ENCODE results near the gene RPS6KA2. TPM values are rescaled to one million over a fixed set of nuclear protein-coding genes. Genes with fewer than 3 reads are reported as not detected.
"Not testable (repeated sequence)": the region's sequence is repeated elsewhere in the genome, so short reads cannot be mapped to it uniquely, and the experiment has no call there.

The RPS6KA2 gene
- total and polyA plus RNA-seq, 8 donors, result 7.9 to 95.4 (median 22.9) TPM

GRCh38 chr6:166364456-166364855 lies 262.6 kb downstream of the RPS6KA2 start:
- H3K4me1 ChIP-seq, result no peaks in the 10 kb centered on the region
- no peak overlapping the region for H3K4me3 ChIP-seq
- H3K27me3 ChIP-seq, result no peaks in the 10 kb centered on the region
- DNase-seq (no peak), ATAC-seq (no peak), FAIRE-seq (no peak)
- no peaks in the 10 kb centered on the region for H3K9me3 ChIP-seq
- H3K27ac ChIP-seq, result no peak overlapping the region
- TF ChIP-seq CTCF (IDR thresholded peaks at IDR 0.05), result no peak
- intact Hi-C loops (cut with DNase I), result no loop called here
- peaks cover 4 to 19% (median 10%) of the 10 kb centered on the region in 3 donors for H3K36me3 ChIP-seq
- 88 to 93% methylated on average over 7 of the region's 7 CpGs for WGBS, 2 donors

- not testable (repeated sequence) for DNase-seq
These were observed 264.6 kb downstream of the RPS6KA2 start for GRCh38 chr6:166362427-166362826.

GRCh38 chr6:166361077-166361429 lies 266.0 kb downstream of the RPS6KA2 start:
- intact Hi-C loops (cut with DNase I), result no loop called here
- ATAC-seq, result peak in 2 of 4 donors; percentile 12 to 62
- no peak for FAIRE-seq
- no peak for TF ChIP-seq CTCF (IDR thresholded peaks at IDR 0.05)
- DNase-seq, result no peak
- H3K27ac ChIP-seq, result no peak overlapping the region
- H3K9me3 ChIP-seq, result no peaks in the 10 kb centered on the region
- peaks cover 4 to 10% (median 7%) of the 10 kb centered on the region in 3 donors for H3K36me3 ChIP-seq
- H3K4me3 ChIP-seq, result no peak overlapping the region
- H3K27me3 ChIP-seq, result no peaks in the 10 kb centered on the region
- no peaks in the 10 kb centered on the region for H3K4me1 ChIP-seq
- WGBS, 2 donors, result 77 to 87% methylated on average over 3 of the region's 3 CpGs

More at GRCh38 chr6:166362427-166362826, 264.6 kb downstream of the RPS6KA2 start:
- H3K9me3 ChIP-seq; FAIRE-seq; H3K4me3 ChIP-seq; H3K4me1 ChIP-seq; ATAC-seq; intact Hi-C loops (cut with DNase I); H3K27ac ChIP-seq; H3K27me3 ChIP-seq: not testable (repeated sequence)
- WGBS, 2 donors, result 95 to 97% methylated on average over 4 of the region's 4 CpGs
- H3K36me3 ChIP-seq, result peaks cover 4 to 19% (median 10%) of the 10 kb centered on the region in 3 donors

GRCh38 chr6:166360243-166361076 lies 266.6 kb downstream of the RPS6KA2 start:
- FAIRE-seq, result no peak
- TF ChIP-seq CTCF (IDR thresholded peaks at IDR 0.05), result no peak
- DNase-seq, result no peak
- H3K27me3 ChIP-seq, result no peaks in the 10 kb centered on the region
- no peaks in the 10 kb centered on the region for H3K4me1 ChIP-seq
- H3K4me3 ChIP-seq, result no peak overlapping the region
- intact Hi-C loops (cut with DNase I), result no loop called here
- H3K27ac ChIP-seq, result no peak overlapping the region
- peaks cover 4 to 10% (median 7%) of the 10 kb centered on the region in 3 donors for H3K36me3 ChIP-seq
- 80 to 88% methylated on average over 8 of the region's 8 CpGs for WGBS, 2 donors
- peak in 2 of 4 donors; percentile 24 to 37 for ATAC-seq
- H3K9me3 ChIP-seq, result no peaks in the 10 kb centered on the region

Small RNAs within 50 kb of the gene (microRNA-seq; reads per million reads assigned to microRNA genes)
- 0.29 to 0.39 reads per million in 2 donors for gene MIR1913

Other genes starting within 250 kb of the RPS6KA2 start
- 10 to 100 TPM; 17.0 to 33.0 (median 24.0) TPM for gene MPC1, start 244.3 kb downstream of the RPS6KA2 start, total RNA-seq
- 10 to 100 TPM; 42.6 to 56.3 TPM for gene MPC1, start 244.3 kb downstream of the RPS6KA2 start, polyA plus RNA-seq
- 1 to 10 TPM in 4 of 6 donors, under 1 TPM in 2; 0.72 to 3.1 (median 1.6) TPM for gene RAMACL, start 40.6 kb downstream of the RPS6KA2 start, total RNA-seq
- gene RAMACL, start 40.6 kb downstream of the RPS6KA2 start, polyA plus RNA-seq, result under 1 TPM; 0.33 to 0.49 TPM